Measurements from ENCODE around the gene DNAH17. TPM values are rescaled to one million over a fixed set of nuclear protein-coding genes. Genes with fewer than 3 reads are reported as not detected.

DNAH17 gene
- total RNA-seq, 1 experiment from 2014 or later, result 0.69 TPM

DNA sequence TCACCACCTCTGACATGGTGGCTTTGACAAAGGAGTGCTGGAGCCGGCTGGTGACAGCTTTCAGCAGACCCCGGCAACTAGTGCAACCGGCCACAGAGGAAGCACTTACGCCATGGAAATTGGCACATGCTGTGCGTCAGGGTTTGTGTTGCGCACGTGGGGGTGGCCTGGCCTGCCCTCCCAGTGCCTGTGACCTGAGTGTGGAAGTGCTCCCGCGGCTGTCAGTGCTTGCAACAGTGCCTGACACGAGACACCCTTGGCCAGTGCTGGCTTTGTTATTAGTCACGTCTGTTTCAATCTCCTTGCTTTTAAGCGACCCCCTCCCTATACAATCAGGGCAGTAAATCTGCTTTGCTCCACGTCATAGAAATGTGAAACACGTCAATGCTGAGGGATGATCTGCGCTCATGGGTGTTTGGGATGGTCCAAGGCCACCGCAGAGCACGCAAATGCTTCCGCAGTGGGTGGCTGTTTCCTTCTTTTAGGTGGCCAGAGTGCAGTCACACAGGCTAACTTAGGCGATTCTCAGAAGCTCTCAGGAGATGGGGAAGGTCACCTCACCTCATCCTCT, 134.5 kb downstream of the DNAH17 start:
- RAD21 ChIA-PET (ENCODE audit: low non-redundant PET in 1 of 2, low total read pairs in 2 of 2, uncharacterized antibody in 2 of 2, unreplicated experiment in 2 of 2), result no interaction called here

DNA sequence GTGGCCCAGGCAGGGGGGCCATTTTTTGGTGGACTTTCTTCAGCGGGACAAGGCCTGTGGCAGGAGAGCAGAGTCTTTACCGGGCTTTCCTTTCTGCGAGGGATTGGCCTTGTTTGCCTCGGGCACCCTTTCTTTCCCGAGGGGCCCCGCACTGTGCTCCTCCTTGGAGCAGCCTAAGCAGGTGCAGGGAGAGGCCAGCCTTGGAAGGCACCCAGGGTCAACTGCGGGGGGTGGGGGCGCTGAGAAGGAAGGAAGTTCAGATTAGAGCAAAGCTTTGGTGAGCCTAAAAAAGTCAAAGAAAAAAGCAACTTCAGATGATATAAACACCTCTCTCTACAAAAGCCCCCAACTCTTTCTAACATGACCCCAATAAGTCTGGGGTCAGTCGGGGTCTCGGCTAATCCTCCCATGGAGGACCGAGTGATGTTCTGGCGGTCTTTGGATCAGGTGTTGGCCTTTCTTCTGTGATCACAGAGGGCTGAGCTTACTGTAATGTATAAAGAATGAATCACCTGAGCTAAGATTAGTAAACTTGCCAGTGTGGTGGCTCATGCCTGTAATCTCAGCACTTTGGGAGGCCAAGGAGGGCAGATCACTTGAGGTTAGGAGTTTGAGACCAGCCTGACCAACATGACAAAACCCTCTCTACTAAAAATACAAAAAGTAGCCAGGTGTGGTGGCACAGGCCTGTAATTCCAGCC, 135.8 kb downstream of the DNAH17 start:
- Histone ChIP-seq H3K4me3 (replicated peaks in 1 of 2; ENCODE audit: low read depth in 1 of 2, low read length in 2 of 2) (no peak overlapping the region), H3K9me2 (ENCODE audit: insufficient read depth) (no peaks in the 10 kb centered on the region), H2AFZ (ENCODE audit: low read depth, low read length, poor library complexity, severe bottlenecking) (no peak overlapping the region), H3K9me3 (ENCODE audit: control insufficient read depth in 1 of 2, insufficient read depth in 1 of 2, low read depth in 1 of 2, low read length in 2 of 2) (no peaks in the 10 kb centered on the region), H3K36me3 (ENCODE audit: control insufficient read depth in 1 of 2, insufficient read depth in 2 of 2, low read length in 2 of 2) (no peaks in the 10 kb centered on the region), H3K4me2 (ENCODE audit: low read length) (0 out of 2 replicates have a peak overlapping the region, but pooled peaks have one; percentile 2), H3K79me2 (ENCODE audit: insufficient read depth, low read length) (no peaks in the 10 kb centered on the region), H3K9ac (ENCODE audit: low read length) (no peak overlapping the region), H3K27me3 (ENCODE audit: insufficient read depth, low read length) (no peaks in the 10 kb centered on the region), H4K20me1 (ENCODE audit: insufficient read depth) (no peaks in the 10 kb centered on the region), H3K4me1 (ENCODE audit: control insufficient read depth in 1 of 2, insufficient read depth in 2 of 2, low read length in 2 of 2) (peaks cover 0 to 8% of the 10 kb centered on the region in 2 experiments; a peak in 2 of 4 replicates), H3K27ac (ENCODE audit: low read depth, low read length) (no peak overlapping the region)
- ChIA-PET CTCF (interaction anchor here (0.7 to 0.8 kb wide), 2 partner anchors 19 to 190 kb away, joined by 3 read pairs; no protein-coding TSS in a partner anchor), RAD21 (ENCODE audit: low non-redundant PET in 1 of 2, low total read pairs in 2 of 2, uncharacterized antibody in 2 of 2, unreplicated experiment in 2 of 2) (interaction anchor here in 1 of 2 experiments (0.6 kb wide), 1 partner anchor 376 kb away, joined by 4 read pairs; no protein-coding TSS in a partner anchor), POLR2A (no interaction called here)
- intact Hi-C loops (cut with micrococcal nuclease), result no loop called here
- BruUV-seq (replicated peaks), result no TSS peak
- ATAC-seq (no peak), DNase-seq (ENCODE audit: low read depth, low spot score) (no peak)
- TF ChIP-seq EZH2 (IDR thresholded peaks at IDR 0.05) (no peak), FOSL1 (IDR thresholded peaks at IDR 0.05; ENCODE audit: low read depth) (no peak), SIN3A (IDR thresholded peaks at IDR 0.05; ENCODE audit: low read depth) (no peak), ZNF274 (IDR thresholded peaks at IDR 0.05; ENCODE audit: low read depth, low read length) (no peak)

More for the DNA sequence above, 134.5 kb downstream of the DNAH17 start:
- no peak overlapping the region for H3K27ac ChIP-seq (ENCODE audit: low read depth, low read length)
- no peaks in the 10 kb centered on the region for H4K20me1 ChIP-seq (ENCODE audit: insufficient read depth)
- ChIA-PET POLR2A (no interaction called here), CTCF (interaction anchor here (0.8 kb wide), 1 partner anchor 54 kb away, joined by 3 read pairs; no protein-coding TSS in a partner anchor)
- no peaks in the 10 kb centered on the region for H3K36me3 ChIP-seq (ENCODE audit: control insufficient read depth in 1 of 2, insufficient read depth in 2 of 2, low read length in 2 of 2)
- H3K27me3 ChIP-seq (ENCODE audit: insufficient read depth, low read length), result no peaks in the 10 kb centered on the region
- no peaks in the 10 kb centered on the region for H3K79me2 ChIP-seq (ENCODE audit: insufficient read depth, low read length)
- peaks cover 0 to 8% of the 10 kb centered on the region in 2 experiments; a peak in 2 of 4 replicates for H3K4me1 ChIP-seq (ENCODE audit: control insufficient read depth in 1 of 2, insufficient read depth in 2 of 2, low read length in 2 of 2)
- no peak overlapping the region for H3K9ac ChIP-seq (ENCODE audit: low read length)
- ATAC-seq, result no peak
- no peaks in the 10 kb centered on the region for H3K9me3 ChIP-seq (ENCODE audit: control insufficient read depth in 1 of 2, insufficient read depth in 1 of 2, low read depth in 1 of 2, low read length in 2 of 2)
- no TSS peak for BruUV-seq (replicated peaks)
- H3K4me3 ChIP-seq (replicated peaks in 1 of 2; ENCODE audit: low read depth in 1 of 2, low read length in 2 of 2), result no peak overlapping the region
- no peaks in the 10 kb centered on the region for H3K9me2 ChIP-seq (ENCODE audit: insufficient read depth)
- intact Hi-C loops (cut with micrococcal nuclease), result no loop called here
- no peak overlapping the region for H3K4me2 ChIP-seq (ENCODE audit: low read length)
- no peak overlapping the region for H2AFZ ChIP-seq (ENCODE audit: low read depth, low read length, poor library complexity, severe bottlenecking)
- DNase-seq (ENCODE audit: low read depth, low spot score), result no peak
- no peak for TF ChIP-seq ZFX (IDR thresholded peaks at IDR 0.05)
- no peak for TF ChIP-seq SRF (IDR thresholded peaks at IDR 0.05; ENCODE audit: low read depth)
- no peak for TF ChIP-seq SIN3A (IDR thresholded peaks at IDR 0.05; ENCODE audit: low read depth)
- TF ChIP-seq EZH2 (IDR thresholded peaks at IDR 0.05), result no peak

All from HCT116 (cell line).